Measurements from ENCODE around the gene ZBED4.

Gene ZBED4

GRCh38 chr22:49906799-49907290, 53.2 kb downstream of the ZBED4 start:
- DNase-seq: no peak

GRCh38 chr22:49907807-49908206, 54.2 kb downstream of the ZBED4 start:
- no peak for DNase-seq

GRCh38 chr22:49909476-49910205, 56.0 kb downstream of the ZBED4 start:
- DNase-seq: no peak

GRCh38 chr22:49910229-49911155, 56.8 kb downstream of the ZBED4 start:
- DNase-seq: no peak

- DNase-seq: peak; percentile 11
Measured at GRCh38 chr22:49911881-49912625, 58.4 kb downstream of the ZBED4 start.

- peak; percentile 11 for DNase-seq
Measured at GRCh38 chr22:49913026-49913425, 59.4 kb downstream of the ZBED4 start.

- peak; percentile 10 for DNase-seq
Measured at GRCh38 chr22:49913446-49913845, 59.8 kb downstream of the ZBED4 start.

- DNase-seq: no peak
Measured at GRCh38 chr22:49914256-49914655, 60.6 kb downstream of the ZBED4 start.

GRCh38 chr22:49915610-49916009, 62.0 kb downstream of the ZBED4 start:
- peak; percentile 16 for DNase-seq

GRCh38 chr22:49916831-49917230, 63.2 kb downstream of the ZBED4 start:
- DNase-seq: peak; percentile 21

GRCh38 chr22:49917974-49918910, 64.6 kb downstream of the ZBED4 start, which contains the start of the genes ALG12 and CRELD2:
Gene ALG12, minus strand, starts transcription at chr22:49918438. Its CDS starts 4,673 bp downstream, at chr22:49913765.
Gene CRELD2, plus strand, starts transcription at chr22:49918634. Its CDS starts 136 bp downstream, at chr22:49918770.
- peak; percentile 98 for DNase-seq

GRCh38 chr22:49918911-49919881, 65.6 kb downstream of the ZBED4 start:
- no peak for DNase-seq

GRCh38 chr22:49920859-49921258, 67.2 kb downstream of the ZBED4 start:
- no peak for DNase-seq

- no peak for DNase-seq
Measured at GRCh38 chr22:49921508-49922278, 68.0 kb downstream of the ZBED4 start.

GRCh38 chr22:49922484-49922883, 68.8 kb downstream of the ZBED4 start:
- no peak for DNase-seq

GRCh38 chr22:49922926-49923325, 69.3 kb downstream of the ZBED4 start:
- DNase-seq: no peak

- DNase-seq: no peak
Measured at GRCh38 chr22:49923445-49923844, 69.8 kb downstream of the ZBED4 start.

GRCh38 chr22:49924113-49924833, 70.6 kb downstream of the ZBED4 start:
- DNase-seq: no peak
